Neural cell (in vitro differentiated cells): ENCODE results near the gene CNOT3. TPM values are rescaled to one million over a fixed set of nuclear protein-coding genes. Genes with fewer than 3 reads are reported as not detected.
A peak's percentile ranks its signal among the peaks of the same experiment; 100 is the strongest.

Experiments
- H2AFZ ChIP-seq: fragments of 200-600, 300-800 bp; sonication (generic), shearing (Covaris generic); 2 replicates; pipeline ENCODE4 v1.6.0; 2014; ENCODE audit warnings: low read depth, mild to moderate bottlenecking, antibody characterized with exemption, low read length, moderate library complexity
- H3F3A ChIP-seq: fragments of 200-600 bp; shearing (Covaris generic); 2 replicates; pipeline ENCODE4 v1.6.1; 2016; ENCODE audit warnings: mild to moderate bottlenecking, moderate library complexity, mixed read lengths, antibody characterized with exemption, low read length; ENCODE audit not compliant: insufficient read depth, poor library complexity, severe bottlenecking
- H3K27ac ChIP-seq: fragments of 200-600, 300-800 bp; sonication (generic), shearing (Covaris generic); 2 replicates; pipeline ENCODE4 v1.5.1; 2014; ENCODE audit warnings: mild to moderate bottlenecking, low read length, moderate library complexity
- H3K27me3 ChIP-seq: fragments of 300-800, 200-600 bp; sonication (generic), shearing (Covaris generic); 2 replicates; pipeline ENCODE4 v1.6.0; 2014; ENCODE audit warnings: mild to moderate bottlenecking, low read depth, low read length, moderate library complexity; ENCODE audit not compliant: insufficient read depth
- H3K36me3 ChIP-seq: fragments of 300-800, 200-600 bp; sonication (generic), shearing (Covaris generic); 2 replicates; pipeline ENCODE4 v1.5.1; 2014; ENCODE audit warnings: mild to moderate bottlenecking, antibody characterized with exemption, low read length, moderate library complexity; ENCODE audit not compliant: insufficient read depth
- H3K4me2 ChIP-seq: fragments of 300-800, 200-600 bp; sonication (generic), shearing (Covaris generic); 2 replicates; pipeline ENCODE4 v1.6.0; 2014; ENCODE audit warnings: mild to moderate bottlenecking, low read length
- H3K4me3 ChIP-seq: fragments of 300-800, 200-600 bp; sonication (generic), shearing (Covaris generic); 2 replicates; pipeline ENCODE4 v1.5.1; 2014; ENCODE audit warnings: mild to moderate bottlenecking, low read length, moderate library complexity
- H3K79me2 ChIP-seq: fragments of 200-600 bp; shearing (Covaris generic); replicated peaks from 2 replicates; pipeline ENCODE4 v1.6.0; 2014; ENCODE audit warnings: mild to moderate bottlenecking, low read length, moderate library complexity; ENCODE audit not compliant: insufficient read depth
- H3K9ac ChIP-seq: fragments of 300-800, 200-600 bp; sonication (generic), shearing (Covaris generic); 2 replicates; pipeline ENCODE4 v1.6.1; 2016; ENCODE audit warnings: mild to moderate bottlenecking, low read length, mixed read lengths
- H3K9me2 ChIP-seq: fragments of 200-600 bp; shearing (Covaris generic); 2 replicates; pipeline ENCODE4 v1.6.1; 2016; ENCODE audit warnings: mild to moderate bottlenecking, low read length, mixed read lengths; ENCODE audit not compliant: insufficient read depth
- H3K9me3 ChIP-seq: fragments of 200-600, 300-800 bp; sonication (generic), shearing (Covaris generic); 2 replicates; pipeline ENCODE4 v1.6.1; 2016; ENCODE audit warnings: mild to moderate bottlenecking, mixed run types, low read length, moderate library complexity, mixed read lengths
- H4K20me1 ChIP-seq: fragments of 200-600 bp; shearing (Covaris generic); 2 replicates; pipeline ENCODE4 v1.6.1; 2016; ENCODE audit warnings: mild to moderate bottlenecking, mixed run types; ENCODE audit not compliant: insufficient read depth
- CTCF ChIP-seq: fragments of 450-650 bp; IDR thresholded peaks from 2 replicates; pipeline ENCODE4 v1.5.1; 2014; ENCODE audit warnings: antibody characterized with exemption, mild to moderate bottlenecking, moderate library complexity; ENCODE audit not compliant: poor library complexity, severe bottlenecking
- EP300 ChIP-seq: fragments of 450-650 bp; conservative IDR thresholded peaks from 2 replicates; pipeline ENCODE4 v1.6.1; 2014; ENCODE audit warnings: antibody characterized with exemption, mild to moderate bottlenecking, moderate library complexity; ENCODE audit not compliant: poor library complexity, severe bottlenecking
- EZH2 ChIP-seq: fragments of 200-600, 300-800 bp; shearing (Covaris generic), sonication (generic); IDR thresholded peaks from 2 replicates; pipeline ENCODE4 v1.6.1; 2014; ENCODE audit warnings: antibody characterized with exemption, low read length, borderline replicate concordance, mild to moderate bottlenecking; ENCODE audit not compliant: insufficient read depth, poor library complexity, severe bottlenecking
- MXI1 ChIP-seq: fragments of 450-650 bp; conservative IDR thresholded peaks from 2 replicates; pipeline ENCODE4 v1.6.1; 2014; ENCODE audit warnings: antibody characterized with exemption, mild to moderate bottlenecking; ENCODE audit not compliant: poor library complexity, severe bottlenecking
- POLR2AphosphoS5 ChIP-seq: IDR thresholded peaks from 2 replicates; pipeline ENCODE4 v1.6.1; 2012
- RAD21 ChIP-seq: fragments of 450-650 bp; conservative IDR thresholded peaks from 2 replicates; pipeline ENCODE4 v1.6.1; 2014; ENCODE audit warnings: antibody characterized with exemption, mild to moderate bottlenecking, moderate library complexity
- SMC3 ChIP-seq: fragments of 450-650 bp; conservative IDR thresholded peaks from 2 replicates; pipeline ENCODE4 v1.6.1; 2014; ENCODE audit warnings: antibody characterized with exemption, mild to moderate bottlenecking, moderate library complexity; ENCODE audit not compliant: poor library complexity
- TAF1 ChIP-seq: IDR thresholded peaks from 2 replicates; pipeline ENCODE4 v1.6.1; 2012; ENCODE audit warnings: low read depth
- polyA plus RNA-seq: library from polyadenylated mRNA; depleted of rRNA; stranded (reverse); fragments of >200 nt; gene quantifications from 2 replicates; pipeline ENCODE4 v1.2.3, GENCODE V29; 2014
- TF ChIP-seq, protein P1 (sequence below): IDR thresholded peaks from 2 replicates; pipeline ENCODE4 v1.6.1; 2012; ENCODE audit warnings: borderline replicate concordance

Gene CNOT3
- polyA plus RNA-seq, 1 donor from 2014 or later, result 7.6 TPM

DNA sequence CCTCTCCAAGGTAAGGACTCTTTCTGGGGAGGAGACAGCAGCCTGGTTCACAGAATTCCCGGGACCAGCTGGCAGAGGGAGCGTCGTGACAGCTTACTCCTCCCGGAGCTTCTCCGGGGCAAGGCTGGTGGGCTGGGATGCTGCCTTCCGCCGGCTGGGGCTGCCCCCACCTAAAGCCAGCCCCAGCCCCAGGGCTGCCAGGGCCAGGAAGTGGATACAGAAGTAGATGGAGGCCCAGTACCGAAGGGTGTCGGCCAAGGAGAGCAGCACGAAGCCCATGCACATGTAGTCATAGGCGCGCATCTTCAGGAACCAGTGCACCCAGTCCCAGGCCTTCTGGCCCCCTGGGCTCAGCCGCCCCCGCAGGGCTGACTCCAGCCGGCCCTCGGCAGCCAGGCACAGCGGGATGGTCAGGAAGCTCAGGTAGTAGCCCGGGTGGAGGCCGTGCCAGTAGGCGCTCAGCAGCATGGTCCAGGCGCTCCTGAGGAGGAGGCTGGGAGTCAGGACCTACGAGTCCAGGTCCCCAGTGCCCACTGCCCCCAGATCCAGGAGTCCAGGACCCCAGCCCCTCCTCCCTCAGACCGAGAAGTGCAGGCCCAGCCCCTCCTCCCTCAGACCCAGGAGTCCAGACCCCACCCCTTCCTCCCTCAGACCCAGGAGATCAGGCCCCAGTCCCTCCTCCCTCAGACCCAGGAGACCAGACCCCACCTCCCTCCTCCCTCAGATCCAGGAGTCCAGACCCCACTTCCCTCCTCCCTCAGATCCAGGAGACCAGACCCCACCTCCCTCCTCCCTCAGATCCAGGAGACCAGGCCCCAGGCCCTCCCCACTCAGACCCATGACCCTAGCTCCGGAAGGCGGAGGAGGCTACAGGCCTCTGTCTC is 36.6 kb downstream of the CNOT3 start:
- Histone ChIP-seq H3K9ac (no peak overlapping the region), H3F3A (no peaks in the 10 kb centered on the region), H3K27ac (no peak overlapping the region), H3K9me2 (no peaks in the 10 kb centered on the region), H2AFZ (no peak overlapping the region), H3K36me3 (no peaks in the 10 kb centered on the region), H3K4me3 (no peak overlapping the region), H3K27me3 (no peaks in the 10 kb centered on the region), H4K20me1 (no peaks in the 10 kb centered on the region), H3K4me2 (no peak overlapping the region), H3K79me2 (no peaks in the 10 kb centered on the region), H3K9me3 (no peaks in the 10 kb centered on the region)
- TF ChIP-seq SMC3 (no peak), MXI1 (no peak), RAD21 (no peak), TAF1 (no peak), POLR2AphosphoS5 (no peak), EP300 (no peak), CTCF (no peak), EZH2 (no peak)
- TF ChIP-seq, protein P1, sequence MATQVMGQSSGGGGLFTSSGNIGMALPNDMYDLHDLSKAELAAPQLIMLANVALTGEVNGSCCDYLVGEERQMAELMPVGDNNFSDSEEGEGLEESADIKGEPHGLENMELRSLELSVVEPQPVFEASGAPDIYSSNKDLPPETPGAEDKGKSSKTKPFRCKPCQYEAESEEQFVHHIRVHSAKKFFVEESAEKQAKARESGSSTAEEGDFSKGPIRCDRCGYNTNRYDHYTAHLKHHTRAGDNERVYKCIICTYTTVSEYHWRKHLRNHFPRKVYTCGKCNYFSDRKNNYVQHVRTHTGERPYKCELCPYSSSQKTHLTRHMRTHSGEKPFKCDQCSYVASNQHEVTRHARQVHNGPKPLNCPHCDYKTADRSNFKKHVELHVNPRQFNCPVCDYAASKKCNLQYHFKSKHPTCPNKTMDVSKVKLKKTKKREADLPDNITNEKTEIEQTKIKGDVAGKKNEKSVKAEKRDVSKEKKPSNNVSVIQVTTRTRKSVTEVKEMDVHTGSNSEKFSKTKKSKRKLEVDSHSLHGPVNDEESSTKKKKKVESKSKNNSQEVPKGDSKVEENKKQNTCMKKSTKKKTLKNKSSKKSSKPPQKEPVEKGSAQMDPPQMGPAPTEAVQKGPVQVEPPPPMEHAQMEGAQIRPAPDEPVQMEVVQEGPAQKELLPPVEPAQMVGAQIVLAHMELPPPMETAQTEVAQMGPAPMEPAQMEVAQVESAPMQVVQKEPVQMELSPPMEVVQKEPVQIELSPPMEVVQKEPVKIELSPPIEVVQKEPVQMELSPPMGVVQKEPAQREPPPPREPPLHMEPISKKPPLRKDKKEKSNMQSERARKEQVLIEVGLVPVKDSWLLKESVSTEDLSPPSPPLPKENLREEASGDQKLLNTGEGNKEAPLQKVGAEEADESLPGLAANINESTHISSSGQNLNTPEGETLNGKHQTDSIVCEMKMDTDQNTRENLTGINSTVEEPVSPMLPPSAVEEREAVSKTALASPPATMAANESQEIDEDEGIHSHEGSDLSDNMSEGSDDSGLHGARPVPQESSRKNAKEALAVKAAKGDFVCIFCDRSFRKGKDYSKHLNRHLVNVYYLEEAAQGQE, result no peak

- peak overlapping the region; percentile 70 for H3K9ac ChIP-seq
- peak overlapping the region; percentile 61 for H3K4me3 ChIP-seq
- peak overlapping the region; percentile 93 for H3K27ac ChIP-seq
- no peak for TF ChIP-seq TAF1
- peak; percentile 27 for TF ChIP-seq POLR2AphosphoS5
- no peaks in the 10 kb centered on the region for H4K20me1 ChIP-seq
- H3K36me3 ChIP-seq, result no peaks in the 10 kb centered on the region
- H2AFZ ChIP-seq, result no peak overlapping the region
- H3K27me3 ChIP-seq, result no peaks in the 10 kb centered on the region
- H3K9me2 ChIP-seq, result no peaks in the 10 kb centered on the region
- no peaks in the 10 kb centered on the region for H3K79me2 ChIP-seq
- H3K4me2 ChIP-seq, result peak overlapping the region; percentile 81
- no peaks in the 10 kb centered on the region for H3K9me3 ChIP-seq
- H3F3A ChIP-seq, result no peaks in the 10 kb centered on the region
Observed at GRCh38 chr19:54178581-54179261, 41.2 kb downstream of the CNOT3 start.
